ENCODE results near the gene OGFR.

Gene OGFR

DNA sequence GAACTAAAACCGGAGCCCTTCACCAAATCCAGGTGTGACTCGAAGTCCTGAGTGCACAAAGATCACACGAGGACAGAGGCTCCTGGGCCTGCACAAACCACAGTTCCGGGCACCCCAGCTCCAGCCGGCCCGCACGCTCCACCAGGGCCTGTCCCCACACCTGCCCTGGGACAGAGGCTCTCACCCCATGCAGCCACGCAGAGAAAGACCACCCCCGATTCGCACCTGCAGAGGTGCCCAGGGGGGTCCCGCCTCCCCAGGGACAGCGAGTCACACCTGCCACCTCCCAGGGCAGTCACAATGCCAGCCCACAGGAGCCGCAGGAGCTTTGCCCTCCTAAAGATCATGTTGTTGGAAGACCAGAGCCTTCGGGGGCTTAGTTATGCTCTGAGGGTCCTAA lies 33.7 kb upstream of the OGFR start:
- H3K36me3 ChIP-seq (ENCODE audit: control insufficient read depth in 2 of 2, insufficient read depth in 2 of 2, low read length in 2 of 2) = no peaks in the 10 kb centered on the region
- H3K9ac ChIP-seq (ENCODE audit: low read length in 2 of 2) = no peak overlapping the region
- H3K4me3 ChIP-seq (ENCODE audit: low read length in 2 of 2) = no peak overlapping the region
- H3K9me3 ChIP-seq (ENCODE audit: control insufficient read depth in 2 of 2, low read length in 2 of 2) = no peaks in the 10 kb centered on the region
- peaks cover 0 to 2% of the 10 kb centered on the region in 2 donors for H3K27me3 ChIP-seq (ENCODE audit: control insufficient read depth in 1 of 2, insufficient read depth in 2 of 2, low read length in 2 of 2)
- H3K27ac ChIP-seq (ENCODE audit: low read length) = no peak overlapping the region
- peaks cover 31% of the 10 kb centered on the region for H3K4me1 ChIP-seq (ENCODE audit: control insufficient read depth, insufficient read depth, low read length)

- H3K4me1 ChIP-seq (ENCODE audit: control insufficient read depth, insufficient read depth, low read length) = peaks cover 31% of the 10 kb centered on the region
- no peak overlapping the region for H3K9ac ChIP-seq (ENCODE audit: low read length in 2 of 2)
- H3K27me3 ChIP-seq (ENCODE audit: control insufficient read depth in 1 of 2, insufficient read depth in 2 of 2, low read length in 2 of 2) = peaks cover 0 to 2% of the 10 kb centered on the region in 2 donors
- H3K4me3 ChIP-seq (ENCODE audit: low read length in 2 of 2) = no peak overlapping the region
- no peaks in the 10 kb centered on the region for H3K9me3 ChIP-seq (ENCODE audit: control insufficient read depth in 2 of 2, low read length in 2 of 2)
- no peaks in the 10 kb centered on the region for H3K36me3 ChIP-seq (ENCODE audit: control insufficient read depth in 2 of 2, insufficient read depth in 2 of 2, low read length in 2 of 2)
- no peak overlapping the region for H3K27ac ChIP-seq (ENCODE audit: low read length)
These were observed 33.1 kb upstream of the OGFR start for GRCh38 chr20:62771396-62772102.

DNA sequence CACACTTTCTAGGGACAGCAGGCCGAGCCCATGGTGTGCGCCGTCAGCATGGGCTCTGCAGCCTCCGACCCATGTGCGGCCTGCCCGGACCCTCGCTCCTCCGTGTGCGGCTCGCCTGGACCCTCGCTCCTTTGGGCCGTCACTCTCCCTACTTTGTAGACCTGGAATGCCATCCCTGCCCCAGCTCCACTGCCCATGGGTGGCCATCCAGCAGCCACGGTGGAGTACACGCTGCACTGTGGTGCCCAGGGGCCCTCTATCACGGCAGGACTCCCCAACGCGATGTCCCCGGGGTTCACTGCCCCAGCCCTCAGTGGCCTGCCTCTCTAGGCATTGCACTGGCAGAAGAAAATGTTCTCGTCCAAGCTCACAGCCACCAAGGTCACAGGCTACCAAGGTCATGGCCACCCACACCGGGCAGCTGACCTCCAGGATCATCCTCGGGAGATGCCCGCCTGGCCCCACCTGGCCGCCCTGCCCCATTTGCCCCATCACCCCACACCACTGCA lies 32.5 kb upstream of the OGFR start:
- Histone ChIP-seq H3K9ac (ENCODE audit: low read length in 2 of 2) (no peak overlapping the region), H3K27me3 (ENCODE audit: control insufficient read depth in 1 of 2, insufficient read depth in 2 of 2, low read length in 2 of 2) (peaks cover 0 to 2% of the 10 kb centered on the region in 2 donors), H3K4me3 (ENCODE audit: low read length in 2 of 2) (no peak overlapping the region), H3K4me1 (ENCODE audit: control insufficient read depth, insufficient read depth, low read length) (peaks cover 31% of the 10 kb centered on the region), H3K27ac (ENCODE audit: low read length) (no peak overlapping the region), H3K9me3 (ENCODE audit: control insufficient read depth in 2 of 2, low read length in 2 of 2) (no peaks in the 10 kb centered on the region), H3K36me3 (ENCODE audit: control insufficient read depth in 2 of 2, insufficient read depth in 2 of 2, low read length in 2 of 2) (no peaks in the 10 kb centered on the region)

GRCh38 chr20:62772619-62772989 lies 32.0 kb upstream of the OGFR start:
- H3K9me3 ChIP-seq (ENCODE audit: control insufficient read depth in 2 of 2, low read length in 2 of 2) = no peaks in the 10 kb centered on the region
- no peaks in the 10 kb centered on the region for H3K36me3 ChIP-seq (ENCODE audit: control insufficient read depth in 2 of 2, insufficient read depth in 2 of 2, low read length in 2 of 2)
- H3K27ac ChIP-seq (ENCODE audit: low read length) = peak overlapping the region; percentile 41
- no peak overlapping the region for H3K4me3 ChIP-seq (ENCODE audit: low read length in 2 of 2)
- H3K27me3 ChIP-seq (ENCODE audit: control insufficient read depth in 1 of 2, insufficient read depth in 2 of 2, low read length in 2 of 2) = peaks cover 0 to 2% of the 10 kb centered on the region in 2 donors
- peaks cover 31% of the 10 kb centered on the region for H3K4me1 ChIP-seq (ENCODE audit: control insufficient read depth, insufficient read depth, low read length)
- H3K9ac ChIP-seq (ENCODE audit: low read length in 2 of 2) = no peak overlapping the region

DNA sequence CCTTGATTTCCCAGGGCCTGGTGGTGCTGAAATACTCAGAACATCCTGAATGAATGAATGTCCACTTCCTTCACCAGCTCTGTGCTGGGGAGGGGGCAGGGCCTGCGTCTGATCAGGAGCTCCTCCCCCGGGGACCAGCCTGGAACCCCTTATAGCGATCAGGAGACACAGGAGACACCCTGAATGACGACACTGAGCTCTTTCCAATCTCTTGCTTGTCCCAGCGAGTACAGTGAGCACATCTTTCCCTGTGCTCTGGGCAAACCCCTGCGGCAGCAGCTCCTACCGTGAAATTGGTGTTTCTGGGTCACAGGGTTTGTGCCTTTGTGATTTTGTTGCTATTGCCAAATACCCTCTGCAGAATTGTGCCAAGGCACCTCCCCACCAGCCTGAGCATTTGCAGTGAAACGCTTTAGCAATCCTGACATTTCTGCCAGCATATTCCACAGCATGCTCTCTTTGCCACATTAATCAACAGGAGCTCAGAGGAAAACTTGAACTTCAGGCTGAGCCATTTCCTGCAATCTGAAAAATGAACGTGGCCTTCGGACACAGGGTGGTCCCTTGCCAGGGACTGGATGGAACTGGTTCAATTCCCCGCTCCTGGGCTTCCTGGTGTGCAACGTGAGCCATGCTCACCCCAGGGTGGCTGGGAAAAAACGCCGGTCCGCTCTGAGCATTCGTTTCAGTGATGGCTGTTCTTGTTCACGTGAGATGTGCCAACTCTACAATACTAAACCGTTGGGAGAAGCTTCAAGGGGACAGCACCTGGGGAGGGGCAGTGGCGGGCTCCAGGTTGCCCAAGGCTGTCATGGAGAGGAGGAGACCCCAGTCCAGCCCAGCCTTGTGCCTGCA lies 31.4 kb upstream of the OGFR start:
- Histone ChIP-seq H3K9me3 (ENCODE audit: control insufficient read depth in 2 of 2, low read length in 2 of 2) (no peaks in the 10 kb centered on the region), H3K4me1 (ENCODE audit: control insufficient read depth, insufficient read depth, low read length) (peaks cover 27% of the 10 kb centered on the region), H3K36me3 (ENCODE audit: control insufficient read depth in 2 of 2, insufficient read depth in 2 of 2, low read length in 2 of 2) (no peaks in the 10 kb centered on the region), H3K4me3 (ENCODE audit: low read length in 2 of 2) (peak overlapping the region in 1 of 2 donors; percentile 8), H3K9ac (ENCODE audit: low read length in 2 of 2) (no peak overlapping the region), H3K27ac (ENCODE audit: low read length) (peak overlapping the region; percentile 41), H3K27me3 (ENCODE audit: control insufficient read depth in 1 of 2, insufficient read depth in 2 of 2, low read length in 2 of 2) (peaks cover 0 to 2% of the 10 kb centered on the region in 2 donors)

DNA sequence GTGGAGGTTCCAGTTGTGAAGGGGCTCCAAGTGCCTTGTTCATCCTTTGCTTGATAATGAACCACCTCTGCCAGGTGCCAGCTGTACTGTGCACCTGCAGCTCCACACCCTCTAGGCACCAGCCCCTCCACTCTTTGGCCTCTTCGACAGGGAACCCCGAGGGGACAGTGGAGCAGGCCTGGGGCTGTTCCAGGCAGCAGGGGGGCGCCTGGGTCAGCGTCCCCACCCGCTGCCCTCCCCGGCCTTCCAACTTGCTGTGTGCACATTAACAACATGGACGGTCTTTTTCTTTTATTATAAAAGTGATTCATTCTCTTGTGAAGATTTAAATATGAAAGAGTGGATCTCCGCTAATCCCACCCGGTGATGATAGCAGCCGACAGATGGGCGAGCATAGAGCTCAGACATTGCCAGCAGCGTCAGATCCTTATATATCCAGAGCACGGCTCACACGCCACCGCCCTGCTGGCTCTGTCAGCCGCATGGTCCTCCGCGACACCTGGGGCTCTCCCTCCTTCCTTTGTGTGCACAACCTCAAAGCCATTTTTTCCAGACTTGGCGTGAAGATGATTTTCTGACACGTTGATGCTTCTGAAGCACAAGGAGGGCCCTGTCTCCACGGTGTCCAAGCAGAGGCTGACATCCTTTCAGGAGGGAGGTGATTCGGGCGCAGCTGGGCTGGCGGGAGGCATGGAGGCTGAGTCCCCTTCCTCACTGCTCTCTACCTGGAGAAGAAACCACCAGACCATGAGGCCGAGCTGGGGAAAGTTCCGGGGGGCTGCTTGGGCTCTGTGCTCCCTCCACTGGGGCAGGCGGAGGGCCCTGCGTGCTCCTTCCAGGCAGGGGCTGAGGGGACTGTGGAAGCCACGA lies 30.6 kb upstream of the OGFR start:
- no peaks in the 10 kb centered on the region for H3K9me3 ChIP-seq (ENCODE audit: control insufficient read depth in 2 of 2, low read length in 2 of 2)
- H3K27ac ChIP-seq (ENCODE audit: low read length) = peak overlapping the region; percentile 41
- H3K9ac ChIP-seq (ENCODE audit: low read length in 2 of 2) = no peak overlapping the region
- H3K4me3 ChIP-seq (ENCODE audit: low read length in 2 of 2) = no peak overlapping the region
- peaks cover 18% of the 10 kb centered on the region for H3K4me1 ChIP-seq (ENCODE audit: control insufficient read depth, insufficient read depth, low read length)
- no peaks in the 10 kb centered on the region for H3K36me3 ChIP-seq (ENCODE audit: control insufficient read depth in 2 of 2, insufficient read depth in 2 of 2, low read length in 2 of 2)
- no peaks in the 10 kb centered on the region for H3K27me3 ChIP-seq (ENCODE audit: control insufficient read depth in 1 of 2, insufficient read depth in 2 of 2, low read length in 2 of 2)

DNA sequence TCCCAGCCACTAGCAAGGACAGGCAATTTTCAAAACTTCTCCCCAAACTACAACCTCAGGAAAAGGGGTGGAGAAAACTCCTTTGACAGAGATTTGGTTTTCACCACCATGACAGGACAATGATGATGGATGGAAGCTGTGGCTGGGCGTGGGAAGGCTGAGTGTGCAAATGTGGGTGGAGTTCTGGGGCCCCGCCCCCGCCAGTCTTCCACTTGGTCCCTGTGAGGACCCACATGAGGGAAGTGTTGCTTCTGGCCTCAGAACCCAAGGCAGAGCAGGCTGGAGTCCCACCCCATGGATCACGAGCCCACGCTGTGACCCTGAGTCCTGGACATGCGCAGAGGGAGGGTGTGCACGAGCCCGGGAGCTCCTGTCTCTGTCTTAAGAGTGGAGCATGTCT lies 29.9 kb upstream of the OGFR start:
- Histone ChIP-seq H3K27ac (ENCODE audit: low read length) (no peak overlapping the region), H3K4me1 (ENCODE audit: control insufficient read depth, insufficient read depth, low read length) (peaks cover 14% of the 10 kb centered on the region), H3K9ac (ENCODE audit: low read length in 2 of 2) (no peak overlapping the region), H3K9me3 (ENCODE audit: control insufficient read depth in 2 of 2, low read length in 2 of 2) (no peaks in the 10 kb centered on the region), H3K27me3 (ENCODE audit: control insufficient read depth in 1 of 2, insufficient read depth in 2 of 2, low read length in 2 of 2) (no peaks in the 10 kb centered on the region), H3K4me3 (ENCODE audit: low read length in 2 of 2) (no peak overlapping the region), H3K36me3 (ENCODE audit: control insufficient read depth in 2 of 2, insufficient read depth in 2 of 2, low read length in 2 of 2) (no peaks in the 10 kb centered on the region)

DNA sequence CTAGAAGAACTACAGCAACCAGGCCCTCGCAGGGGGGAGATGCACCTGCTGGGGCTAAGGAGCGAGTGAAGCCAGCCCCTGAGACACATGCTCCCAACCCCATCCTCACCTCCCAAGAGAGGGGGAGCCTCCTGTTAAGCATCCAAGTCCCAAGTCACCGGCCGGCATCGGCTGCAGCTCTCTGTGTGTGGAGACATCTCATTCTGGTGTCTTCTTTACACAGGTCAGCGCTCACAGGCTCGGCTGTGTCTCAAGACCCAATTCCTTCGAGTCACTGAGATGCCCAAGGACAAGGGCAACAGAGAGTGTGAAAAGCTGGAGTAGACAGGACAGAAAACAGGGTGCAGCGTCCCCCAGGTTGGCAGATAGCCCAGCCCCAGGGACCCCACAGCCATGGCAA lies 29.4 kb upstream of the OGFR start:
- H3K27ac ChIP-seq (ENCODE audit: low read length) = no peak overlapping the region
- peaks cover 14% of the 10 kb centered on the region for H3K4me1 ChIP-seq (ENCODE audit: control insufficient read depth, insufficient read depth, low read length)
- no peaks in the 10 kb centered on the region for H3K27me3 ChIP-seq (ENCODE audit: control insufficient read depth in 1 of 2, insufficient read depth in 2 of 2, low read length in 2 of 2)
- H3K4me3 ChIP-seq (ENCODE audit: low read length in 2 of 2) = no peak overlapping the region
- no peak overlapping the region for H3K9ac ChIP-seq (ENCODE audit: low read length in 2 of 2)
- H3K9me3 ChIP-seq (ENCODE audit: control insufficient read depth in 2 of 2, low read length in 2 of 2) = no peaks in the 10 kb centered on the region
- no peaks in the 10 kb centered on the region for H3K36me3 ChIP-seq (ENCODE audit: control insufficient read depth in 2 of 2, insufficient read depth in 2 of 2, low read length in 2 of 2)

GRCh38 chr20:62776035-62776691 lies 28.5 kb upstream of the OGFR start:
- Histone ChIP-seq H3K27me3 (ENCODE audit: control insufficient read depth in 1 of 2, insufficient read depth in 2 of 2, low read length in 2 of 2) (no peaks in the 10 kb centered on the region), H3K9me3 (ENCODE audit: control insufficient read depth in 2 of 2, low read length in 2 of 2) (no peaks in the 10 kb centered on the region), H3K4me3 (ENCODE audit: low read length in 2 of 2) (no peak overlapping the region)

More at GRCh38 chr20:62776035-62776691, 28.5 kb upstream of the OGFR start:
- Histone ChIP-seq H3K9ac (ENCODE audit: low read length in 2 of 2) (no peak overlapping the region), H3K4me1 (ENCODE audit: control insufficient read depth, insufficient read depth, low read length) (peaks cover 14% of the 10 kb centered on the region), H3K36me3 (ENCODE audit: control insufficient read depth in 2 of 2, insufficient read depth in 2 of 2, low read length in 2 of 2) (no peaks in the 10 kb centered on the region), H3K27ac (ENCODE audit: low read length) (no peak overlapping the region)
